Parathyroid adenoma (tissue), 2 donors: ENCODE data around the gene PTGDR2.

Experiments
- H2AFZ ChIP-seq: fragments of 300-600 bp; sonication (generic); one replicate; pipeline ENCODE4 v1.7.0; 2017; ENCODE audit warnings: antibody characterized with exemption, mild to moderate bottlenecking
- H3K27ac ChIP-seq: fragments of 300-600 bp; sonication (generic); one replicate; pipeline ENCODE4 v1.7.0; 2017
- H3K27me3 ChIP-seq: fragments of 300-600 bp; sonication (generic); one replicate; pipeline ENCODE4 v1.7.0; 2017; ENCODE audit warnings: low read length; ENCODE audit not compliant: control insufficient read depth, insufficient read depth
- H3K36me3 ChIP-seq: fragments of 300-600 bp; sonication (generic); one replicate; pipeline ENCODE4 v1.7.0; 2017; ENCODE audit warnings: low read length; ENCODE audit not compliant: control insufficient read depth, insufficient read depth
- H3K4me1 ChIP-seq: fragments of 300-600 bp; sonication (generic); one replicate; pipeline ENCODE4 v1.7.0; 2017; ENCODE audit warnings: control low read depth
- H3K4me2 ChIP-seq: fragments of 300-600 bp; sonication (generic); one replicate; pipeline ENCODE4 v1.7.0; 2017; ENCODE audit warnings: low read length
- H3K4me3 ChIP-seq: fragments of 300-600 bp; sonication (generic); one replicate; pipeline ENCODE4 v1.7.0; 2017; ENCODE audit warnings: low read depth, low read length
- H3K79me2 ChIP-seq: fragments of 300-600 bp; sonication (generic); one replicate; pipeline ENCODE4 v1.7.0; 2017; ENCODE audit warnings: control low read depth
- H3K9ac ChIP-seq: fragments of 300-600 bp; sonication (generic); one replicate; pipeline ENCODE4 v1.7.0; 2017; ENCODE audit warnings: mild to moderate bottlenecking
- H3K9me3 ChIP-seq: fragments of 300-600 bp; sonication (generic); one replicate; pipeline ENCODE4 v1.7.0; 2017; ENCODE audit warnings: low read length; ENCODE audit not compliant: control insufficient read depth
- CTCF ChIP-seq: fragments of 300-600 bp; sonication (generic); IDR thresholded peaks from one replicate; pipeline ENCODE4 v1.7.0; 2017; ENCODE audit warnings: antibody characterized with exemption, mild to moderate bottlenecking
- donor health status: primary hyperparathyroidism.

The PTGDR2 gene

GRCh38 chr11:60855726-60856633, at the start of gene PTGDR2:
TSS of gene PTGDR2 (minus strand) at chr11:60855950. CDS start at chr11:60853722, 2,228 bp downstream.
- H3K4me1 ChIP-seq = peaks cover 8% of the 10 kb centered on the region
- peak within 1 kb of the TSS; percentile 100 for H3K27ac ChIP-seq
- H3K27me3 ChIP-seq = no peaks in the 10 kb centered on the region
- H3K4me3 ChIP-seq = peak within 1 kb of the TSS; percentile 9
- no peak for TF ChIP-seq CTCF
- H2AFZ ChIP-seq = no peak within 1 kb of the TSS
- H3K4me2 ChIP-seq = peak within 1 kb of the TSS; percentile 13
- no peaks in the 10 kb centered on the region for H3K79me2 ChIP-seq
- no peak within 1 kb of the TSS for H3K9ac ChIP-seq
- H3K36me3 ChIP-seq = no peaks in the 10 kb centered on the region
- H3K9me3 ChIP-seq = no peaks in the 10 kb centered on the region

GRCh38 chr11:60905047-60905446, 49.3 kb upstream of the PTGDR2 start:
- Histone ChIP-seq H3K4me3 (peak overlapping the region; percentile 83), H3K9ac (no peak overlapping the region), H3K27me3 (no peaks in the 10 kb centered on the region), H3K9me3 (no peaks in the 10 kb centered on the region), H3K79me2 (peaks cover 24% of the 10 kb centered on the region), H3K36me3 (no peaks in the 10 kb centered on the region), H3K27ac (peak overlapping the region; percentile 81), H3K4me2 (peak overlapping the region; percentile 84), H2AFZ (no peak overlapping the region), H3K4me1 (peaks cover 12% of the 10 kb centered on the region)
- TF ChIP-seq CTCF = no peak

GRCh38 chr11:60902625-60903024, 46.9 kb upstream of the PTGDR2 start:
- TF ChIP-seq CTCF = no peak

GRCh38 chr11:60900673-60901404, 45.1 kb upstream of the PTGDR2 start:
- H3K36me3 ChIP-seq = no peaks in the 10 kb centered on the region
- H3K79me2 ChIP-seq = peaks cover 37% of the 10 kb centered on the region
- H3K4me3 ChIP-seq = no peak overlapping the region
- no peak overlapping the region for H3K9ac ChIP-seq
- no peaks in the 10 kb centered on the region for H3K27me3 ChIP-seq
- no peak for TF ChIP-seq CTCF
- no peak overlapping the region for H3K4me2 ChIP-seq
- peaks cover 12% of the 10 kb centered on the region for H3K4me1 ChIP-seq
- no peak overlapping the region for H2AFZ ChIP-seq
- peak overlapping the region; percentile 66 for H3K27ac ChIP-seq
- H3K9me3 ChIP-seq = no peaks in the 10 kb centered on the region

More at GRCh38 chr11:60902625-60903024, 46.9 kb upstream of the PTGDR2 start:
- H3K36me3 ChIP-seq = no peaks in the 10 kb centered on the region
- H3K27me3 ChIP-seq = no peaks in the 10 kb centered on the region
- H3K4me2 ChIP-seq = no peak overlapping the region
- H3K4me3 ChIP-seq = no peak overlapping the region
- no peak overlapping the region for H3K27ac ChIP-seq
- H3K4me1 ChIP-seq = peaks cover 12% of the 10 kb centered on the region
- H3K9ac ChIP-seq = no peak overlapping the region
- no peaks in the 10 kb centered on the region for H3K9me3 ChIP-seq
- H2AFZ ChIP-seq = no peak overlapping the region
- H3K79me2 ChIP-seq = peaks cover 35% of the 10 kb centered on the region
